Panc1 (cell line): ENCODE data around the gene POU2F1. TPM values are rescaled to one million over a fixed set of nuclear protein-coding genes. Genes with fewer than 3 reads are reported as not detected.

ENCODE experiments used
- ATAC-seq: fragments of 200-7000 bp; cut with Tn5 transposase; 2 replicates; pipeline ENCODE4 v1.9.1; 2020; ENCODE audit warnings: mild to moderate bottlenecking, moderate library complexity
- BruUV-seq: library from RNA; stranded (reverse); fragments of 400-500 nt; replicated peaks from 2 replicates; lab custom pipeline; 2021; lab: Mats Ljungman, UMichigan
- CTCF ChIA-PET: fragments of 300-600 bp; sonication (Branson Sonifier 250); formaldehyde crosslinking; loops from one replicate; lab custom pipeline; 2022; ENCODE audit warnings: antibody characterized with exemption; lab: Charles Lee
- POLR2A ChIA-PET: fragments of 300-600 bp; sonication (Branson Sonifier 250); formaldehyde crosslinking; loops from one replicate; lab custom pipeline; 2022; ENCODE audit warnings: antibody characterized with exemption; lab: Charles Lee
- DNase-seq: peaks from one replicate; pipeline ENCODE4 v3.0.0-alpha.2; 2010; ENCODE audit warnings: low read depth, low spot score
- H3K27ac ChIP-seq: 2 replicates; pipeline ENCODE4 v1.5.1; 2011; ENCODE audit warnings: mild to moderate bottlenecking, low read length, inconsistent platforms
- H3K27me3 ChIP-seq: fragments of 200-500 bp; sonication (Bioruptor generic); 2 replicates; pipeline ENCODE4 v1.6.0; 2014; ENCODE audit warnings: low read length, inconsistent platforms; ENCODE audit not compliant: control insufficient read depth, insufficient read depth
- H3K36me3 ChIP-seq: fragments of 200-500 bp; sonication (Bioruptor generic); 2 replicates; pipeline ENCODE4 v1.5.1; 2014; ENCODE audit warnings: inconsistent platforms, mild to moderate bottlenecking, low read length, moderate library complexity; ENCODE audit not compliant: control insufficient read depth, insufficient read depth
- H3K4me1 ChIP-seq: 2 replicates; pipeline ENCODE4 v1.5.1; 2011; ENCODE audit warnings: inconsistent platforms, mild to moderate bottlenecking, low read length, moderate library complexity; ENCODE audit not compliant: control insufficient read depth, insufficient read depth
- H3K4me3 ChIP-seq, 2 experiments: 2 replicates each; pipeline ENCODE4 v1.5.1; 2011 to 2012; ENCODE audit warnings: low read depth in 2 of 2, low read length in 2 of 2, mild to moderate bottlenecking in 2 of 2, inconsistent platforms in 1 of 2, moderate library complexity in 1 of 2
- H3K9me3 ChIP-seq: fragments of 200-500 bp; sonication (Bioruptor generic); 2 replicates; pipeline ENCODE4 v1.5.1; 2014; ENCODE audit warnings: low read depth, mild to moderate bottlenecking, inconsistent platforms, low read length, moderate library complexity; ENCODE audit not compliant: control insufficient read depth, insufficient read depth
- POLR2AphosphoS5 ChIP-seq: IDR thresholded peaks from 2 replicates; pipeline ENCODE4 v1.6.1; 2012; ENCODE audit warnings: mild to moderate bottlenecking, low read depth, low read length, moderate library complexity
- SIN3A ChIP-seq: IDR thresholded peaks from 2 replicates; pipeline ENCODE4 v1.6.1; 2012; ENCODE audit warnings: low read depth, mild to moderate bottlenecking, low read length, moderate library complexity, borderline replicate concordance; ENCODE audit not compliant: insufficient read depth
- TCF7L2 ChIP-seq: IDR thresholded peaks from 2 replicates; pipeline ENCODE4 v1.6.1; 2011; ENCODE audit warnings: mild to moderate bottlenecking, low read depth, low read length, inconsistent platforms
- in situ Hi-C: cut with HindIII; loops from 2 replicates; pipeline ENCODE4 v1.10.0; 2016; ENCODE audit warnings: low sequenced_read_pairs, low pct_unique_long_range_greater_than_20kb
- intact Hi-C: fragments of 100-400 bp; cut with micrococcal nuclease; formaldehyde crosslinking; loops from one replicate; pipeline ENCODE4 v1.10.0; 2022; ENCODE audit not compliant: unreplicated experiment
- total RNA-seq: library from RNA; stranded (reverse); gene quantifications from one replicate; pipeline ENCODE4 v1.2.1, GENCODE V29; 2021; ENCODE audit not compliant: unreplicated experiment
- TF ChIP-seq, protein P1 (sequence below): fragments of 450-650 bp; IDR thresholded peaks from 2 replicates; pipeline ENCODE4 v1.5.1; 2017; ENCODE audit warnings: mild to moderate bottlenecking
- TF ChIP-seq, protein P2 (sequence below), 2 experiments: IDR thresholded peaks; 2 replicates each; pipeline ENCODE4 v1.6.1; 2011 to 2012; ENCODE audit warnings: low read depth in 2 of 2, control low read depth in 1 of 2, low read length in 1 of 2, mild to moderate bottlenecking in 1 of 2, moderate library complexity in 1 of 2; ENCODE audit not compliant: insufficient read depth in 1 of 2

POU2F1 gene
- total RNA-seq, 1 experiment from 2014 or later = 17.1 TPM

DNA sequence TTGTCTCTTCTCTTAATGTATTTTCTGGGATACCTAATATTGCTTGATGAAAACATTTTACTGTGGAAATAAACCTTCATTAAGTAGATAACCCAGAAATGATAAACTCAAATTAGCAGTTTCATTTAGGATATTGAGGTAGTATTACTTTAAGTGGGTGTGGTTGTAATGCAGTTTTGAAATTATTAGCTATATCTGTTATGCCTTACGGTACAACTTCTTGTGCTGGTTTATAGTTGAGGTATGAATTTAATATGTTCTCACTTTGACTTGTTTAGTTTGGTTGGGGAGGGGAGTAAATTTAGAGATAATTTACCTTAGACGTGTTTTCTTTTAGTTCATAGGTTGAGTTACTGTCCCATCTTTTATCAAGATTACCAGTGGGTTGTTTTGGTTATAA lies 111.0 kb downstream of the POU2F1 start:
- intact Hi-C loops = no loop called here
- DNase-seq (no peak), ATAC-seq (no peak)
- ChIA-PET POLR2A (no interaction called here), CTCF (no interaction called here)
- Histone ChIP-seq H3K4me3 (no peak overlapping the region), H3K27me3 (no peaks in the 10 kb centered on the region), H3K4me1 (no peaks in the 10 kb centered on the region), H3K36me3 (no peaks in the 10 kb centered on the region), H3K27ac (no peak overlapping the region), H3K9me3 (no peaks in the 10 kb centered on the region)
- TF ChIP-seq, protein P1, sequence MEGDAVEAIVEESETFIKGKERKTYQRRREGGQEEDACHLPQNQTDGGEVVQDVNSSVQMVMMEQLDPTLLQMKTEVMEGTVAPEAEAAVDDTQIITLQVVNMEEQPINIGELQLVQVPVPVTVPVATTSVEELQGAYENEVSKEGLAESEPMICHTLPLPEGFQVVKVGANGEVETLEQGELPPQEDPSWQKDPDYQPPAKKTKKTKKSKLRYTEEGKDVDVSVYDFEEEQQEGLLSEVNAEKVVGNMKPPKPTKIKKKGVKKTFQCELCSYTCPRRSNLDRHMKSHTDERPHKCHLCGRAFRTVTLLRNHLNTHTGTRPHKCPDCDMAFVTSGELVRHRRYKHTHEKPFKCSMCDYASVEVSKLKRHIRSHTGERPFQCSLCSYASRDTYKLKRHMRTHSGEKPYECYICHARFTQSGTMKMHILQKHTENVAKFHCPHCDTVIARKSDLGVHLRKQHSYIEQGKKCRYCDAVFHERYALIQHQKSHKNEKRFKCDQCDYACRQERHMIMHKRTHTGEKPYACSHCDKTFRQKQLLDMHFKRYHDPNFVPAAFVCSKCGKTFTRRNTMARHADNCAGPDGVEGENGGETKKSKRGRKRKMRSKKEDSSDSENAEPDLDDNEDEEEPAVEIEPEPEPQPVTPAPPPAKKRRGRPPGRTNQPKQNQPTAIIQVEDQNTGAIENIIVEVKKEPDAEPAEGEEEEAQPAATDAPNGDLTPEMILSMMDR = no peak
- TF ChIP-seq TCF7L2 (no peak), SIN3A (no peak), POLR2AphosphoS5 (no peak)
- TF ChIP-seq, protein P2, sequence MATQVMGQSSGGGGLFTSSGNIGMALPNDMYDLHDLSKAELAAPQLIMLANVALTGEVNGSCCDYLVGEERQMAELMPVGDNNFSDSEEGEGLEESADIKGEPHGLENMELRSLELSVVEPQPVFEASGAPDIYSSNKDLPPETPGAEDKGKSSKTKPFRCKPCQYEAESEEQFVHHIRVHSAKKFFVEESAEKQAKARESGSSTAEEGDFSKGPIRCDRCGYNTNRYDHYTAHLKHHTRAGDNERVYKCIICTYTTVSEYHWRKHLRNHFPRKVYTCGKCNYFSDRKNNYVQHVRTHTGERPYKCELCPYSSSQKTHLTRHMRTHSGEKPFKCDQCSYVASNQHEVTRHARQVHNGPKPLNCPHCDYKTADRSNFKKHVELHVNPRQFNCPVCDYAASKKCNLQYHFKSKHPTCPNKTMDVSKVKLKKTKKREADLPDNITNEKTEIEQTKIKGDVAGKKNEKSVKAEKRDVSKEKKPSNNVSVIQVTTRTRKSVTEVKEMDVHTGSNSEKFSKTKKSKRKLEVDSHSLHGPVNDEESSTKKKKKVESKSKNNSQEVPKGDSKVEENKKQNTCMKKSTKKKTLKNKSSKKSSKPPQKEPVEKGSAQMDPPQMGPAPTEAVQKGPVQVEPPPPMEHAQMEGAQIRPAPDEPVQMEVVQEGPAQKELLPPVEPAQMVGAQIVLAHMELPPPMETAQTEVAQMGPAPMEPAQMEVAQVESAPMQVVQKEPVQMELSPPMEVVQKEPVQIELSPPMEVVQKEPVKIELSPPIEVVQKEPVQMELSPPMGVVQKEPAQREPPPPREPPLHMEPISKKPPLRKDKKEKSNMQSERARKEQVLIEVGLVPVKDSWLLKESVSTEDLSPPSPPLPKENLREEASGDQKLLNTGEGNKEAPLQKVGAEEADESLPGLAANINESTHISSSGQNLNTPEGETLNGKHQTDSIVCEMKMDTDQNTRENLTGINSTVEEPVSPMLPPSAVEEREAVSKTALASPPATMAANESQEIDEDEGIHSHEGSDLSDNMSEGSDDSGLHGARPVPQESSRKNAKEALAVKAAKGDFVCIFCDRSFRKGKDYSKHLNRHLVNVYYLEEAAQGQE (IDR thresholded peaks at IDR 0.05; ENCODE audit: insufficient read depth in 1 of 2, low read depth in 2 of 2, low read length in 1 of 2) = no peak
- in situ Hi-C loops = no loop called here
- BruUV-seq = no TSS peak

DNA sequence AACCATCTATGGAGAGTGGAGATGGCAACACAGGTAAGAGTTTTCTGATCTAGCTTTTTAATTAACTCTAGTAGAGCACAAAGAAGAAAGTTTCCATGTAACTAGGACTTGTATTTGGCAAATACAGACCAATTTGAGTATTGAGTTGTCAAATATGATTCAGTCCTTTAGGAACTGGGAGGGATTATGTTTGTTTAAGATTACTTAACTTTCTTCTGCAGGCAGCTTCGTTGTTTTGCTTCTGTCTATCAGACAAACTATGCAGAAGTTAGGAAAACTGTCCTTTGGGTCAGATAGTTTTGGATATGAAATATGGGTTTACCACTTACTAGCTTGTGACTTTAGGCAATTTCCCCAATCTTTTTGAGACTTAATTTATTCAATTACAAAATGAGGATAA lies 111.8 kb downstream of the POU2F1 start:
- no peaks in the 10 kb centered on the region for H3K27me3 ChIP-seq
- no peaks in the 10 kb centered on the region for H3K4me1 ChIP-seq
- H3K9me3 ChIP-seq = no peaks in the 10 kb centered on the region
- H3K36me3 ChIP-seq = no peaks in the 10 kb centered on the region
- no TSS peak for BruUV-seq
- H3K27ac ChIP-seq = no peak overlapping the region
- in situ Hi-C loops = no loop called here
- ATAC-seq = no peak
- DNase-seq = no peak
- POLR2A ChIA-PET = no interaction called here
- H3K4me3 ChIP-seq = no peak overlapping the region
- CTCF ChIA-PET = no interaction called here
- TF ChIP-seq TCF7L2 = no peak
- intact Hi-C loops = no loop called here

DNA sequence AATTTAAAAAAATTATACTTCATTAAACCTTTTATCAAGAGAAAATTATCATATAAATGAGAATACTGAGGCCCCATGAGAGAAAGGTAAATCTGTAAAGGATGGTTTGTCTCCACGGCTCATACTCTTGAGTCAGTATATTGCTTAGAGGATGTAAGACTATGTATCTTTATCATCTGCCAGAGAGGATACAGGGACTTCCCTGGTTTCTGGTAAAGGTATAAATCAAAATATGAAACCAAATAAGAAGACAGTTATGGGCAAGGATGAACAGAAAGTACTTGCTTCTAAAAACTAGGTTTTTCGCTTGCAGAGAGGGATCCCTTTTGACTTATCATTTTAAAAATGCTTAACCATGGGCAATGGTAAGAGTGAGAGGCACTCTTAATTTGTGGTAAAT lies 112.4 kb downstream of the POU2F1 start:
- CTCF ChIA-PET = no interaction called here
- intact Hi-C loops (no loop called here), in situ Hi-C loops (no loop called here)
- no peak for DNase-seq
- Histone ChIP-seq H3K27me3 (no peaks in the 10 kb centered on the region), H3K9me3 (no peaks in the 10 kb centered on the region), H3K4me1 (no peaks in the 10 kb centered on the region), H3K36me3 (no peaks in the 10 kb centered on the region), H3K27ac (no peak overlapping the region), H3K4me3 (no peak overlapping the region)
- no TSS peak for BruUV-seq
- POLR2A ChIA-PET = no interaction called here
- no peak for ATAC-seq
- TF ChIP-seq POLR2AphosphoS5 (no peak), TCF7L2 (no peak), SIN3A (no peak)
- TF ChIP-seq, protein P2 (IDR thresholded peaks at IDR 0.05; ENCODE audit: insufficient read depth in 1 of 2, low read depth in 2 of 2, low read length in 1 of 2) = no peak
- TF ChIP-seq, protein P1 = no peak
